Ishikawa (cell line): ENCODE measurements around the gene PRKCH.

Source experiments
- CEBPB ChIP-seq: IDR thresholded peaks from 2 replicates; pipeline ENCODE4 v1.6.1; 2012
- CREB1 ChIP-seq: IDR thresholded peaks from 2 replicates; pipeline ENCODE4 v1.6.1; 2012; ENCODE audit warnings: low read depth
- EGR1 ChIP-seq: IDR thresholded peaks from 2 replicates; pipeline ENCODE4 v1.6.1; 2012
- EP300 ChIP-seq: IDR thresholded peaks from 2 replicates; pipeline ENCODE4 v1.6.1; 2012; ENCODE audit warnings: borderline replicate concordance
- FOXM1 ChIP-seq: IDR thresholded peaks from 2 replicates; pipeline ENCODE4 v1.6.1; 2012; ENCODE audit warnings: low read depth, borderline replicate concordance
- NFIC ChIP-seq: IDR thresholded peaks from 2 replicates; pipeline ENCODE4 v1.6.1; 2012
- RAD21 ChIP-seq: IDR thresholded peaks from 2 replicates; pipeline ENCODE4 v1.6.1; 2012; ENCODE audit warnings: low read depth
- REST ChIP-seq: IDR thresholded peaks from 2 replicates; pipeline ENCODE4 v1.6.1; 2012; ENCODE audit warnings: low read depth, mild to moderate bottlenecking
- TAF1 ChIP-seq: IDR thresholded peaks from 2 replicates; pipeline ENCODE4 v1.6.1; 2012; ENCODE audit warnings: low read depth, mild to moderate bottlenecking
- TCF12 ChIP-seq: IDR thresholded peaks from 2 replicates; pipeline ENCODE4 v1.6.1; 2012; ENCODE audit warnings: low read depth
- TEAD4 ChIP-seq: IDR thresholded peaks from 2 replicates; pipeline ENCODE4 v1.6.1; 2012
- USF1 ChIP-seq: IDR thresholded peaks from 2 replicates; pipeline ENCODE4 v1.6.1; 2012
- YY1 ChIP-seq: IDR thresholded peaks from 2 replicates; pipeline ENCODE4 v1.6.1; 2012; ENCODE audit warnings: low read depth
- ZBTB7A ChIP-seq: IDR thresholded peaks from 2 replicates; pipeline ENCODE4 v1.6.1; 2012; ENCODE audit warnings: low read depth
- TF ChIP-seq, protein P1 (sequence below): IDR thresholded peaks from 2 replicates; pipeline ENCODE4 v1.6.1; 2012

PRKCH gene

GRCh38 chr14:61512026-61512834 is 190.9 kb downstream of the PRKCH start:
- TF ChIP-seq USF1 (peak; percentile 61), CREB1 (no peak)

DNA sequence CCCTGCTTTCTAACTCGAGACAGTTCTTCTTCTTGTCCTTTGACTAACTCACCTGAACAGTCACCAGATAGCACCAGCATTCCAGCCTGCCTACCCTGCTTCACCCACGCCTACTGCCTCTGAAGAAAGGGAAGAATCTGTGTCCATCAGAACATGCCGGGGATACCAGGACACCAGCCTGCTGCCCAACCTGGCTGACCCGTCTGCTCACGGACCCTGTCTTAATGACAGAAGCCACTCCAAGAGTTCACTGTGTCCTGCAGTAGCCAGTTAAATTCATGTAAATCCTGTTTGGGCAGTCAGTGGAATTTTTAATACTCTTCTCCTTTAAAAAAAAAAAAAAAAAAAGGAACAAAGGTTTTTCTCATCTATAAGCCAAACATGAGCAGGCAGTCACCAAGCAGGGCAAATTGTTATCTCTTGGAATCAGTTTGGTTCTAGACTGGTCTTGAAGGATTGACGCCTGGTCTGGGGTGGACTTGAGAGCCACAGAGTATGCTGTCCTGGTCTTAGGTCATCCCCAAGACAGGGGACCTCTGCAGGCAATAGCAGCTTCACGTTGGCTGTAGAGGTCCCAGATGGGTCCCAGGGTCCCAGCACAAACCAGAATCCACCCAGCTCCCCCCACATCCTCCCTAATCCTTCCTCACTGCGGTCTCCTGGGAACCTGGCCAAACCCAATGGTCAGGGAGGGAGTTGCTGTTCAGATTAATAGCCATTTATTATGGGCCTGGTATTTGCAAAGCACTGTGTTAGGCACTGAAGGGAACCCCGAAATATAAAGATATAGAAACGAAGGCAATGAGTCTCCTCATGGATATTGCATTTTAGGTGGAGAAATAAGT is 192.8 kb downstream of the PRKCH start:
- TF ChIP-seq USF1 = no peak

- TF ChIP-seq EP300 (no peak), ZBTB7A (no peak), EGR1 (no peak), RAD21 (no peak), FOXM1 (no peak), REST (no peak), NFIC (no peak), TAF1 (no peak), CREB1 (no peak), CEBPB (no peak), TCF12 (no peak), TEAD4 (no peak), USF1 (no peak), YY1 (no peak)
- TF ChIP-seq, protein P1, sequence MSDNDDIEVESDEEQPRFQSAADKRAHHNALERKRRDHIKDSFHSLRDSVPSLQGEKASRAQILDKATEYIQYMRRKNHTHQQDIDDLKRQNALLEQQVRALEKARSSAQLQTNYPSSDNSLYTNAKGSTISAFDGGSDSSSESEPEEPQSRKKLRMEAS = no peak
These were observed 193.5 kb downstream of the PRKCH start for GRCh38 chr14:61514927-61515326.

GRCh38 chr14:61515436-61516117 is 194.2 kb downstream of the PRKCH start:
- no peak for TF ChIP-seq CREB1
- no peak for TF ChIP-seq RAD21
- TF ChIP-seq USF1 = no peak
- no peak for TF ChIP-seq CEBPB
- no peak for TF ChIP-seq TAF1
- TF ChIP-seq ZBTB7A = no peak
- no peak for TF ChIP-seq NFIC
- TF ChIP-seq EP300 = no peak

DNA sequence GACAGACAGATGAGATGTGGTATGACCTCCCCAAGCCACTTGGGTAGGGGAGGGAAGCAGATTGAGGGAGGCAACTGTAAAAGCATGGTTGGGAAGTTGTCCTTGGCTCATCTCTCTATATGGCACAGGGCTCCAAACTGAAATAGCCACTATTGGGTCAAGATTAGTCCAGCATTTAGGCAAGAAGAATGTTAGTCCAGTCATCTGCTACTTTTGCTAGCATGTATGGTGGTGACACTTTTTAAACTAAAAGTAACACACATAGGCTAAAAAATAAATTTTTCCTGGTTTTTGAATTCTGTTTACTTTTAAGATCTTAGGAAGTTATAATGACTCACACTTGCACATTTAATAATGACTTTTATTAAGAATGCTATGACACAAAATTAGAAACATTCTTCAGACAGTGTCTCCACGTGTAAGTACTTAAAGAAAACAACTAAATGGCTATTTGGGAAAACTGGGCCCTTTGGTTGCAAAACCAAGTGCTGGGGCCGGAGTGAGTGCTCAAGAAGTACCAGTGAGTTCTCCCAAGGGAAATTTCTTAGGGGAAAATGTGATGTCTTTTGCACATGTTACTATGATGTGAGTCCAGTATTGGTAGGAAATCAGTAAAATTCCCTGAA is 194.9 kb downstream of the PRKCH start:
- TF ChIP-seq CREB1 = no peak
- no peak for TF ChIP-seq REST
- TF ChIP-seq CEBPB = no peak
- no peak for TF ChIP-seq EP300
- no peak for TF ChIP-seq NFIC
- no peak for TF ChIP-seq FOXM1
- no peak for TF ChIP-seq ZBTB7A
- no peak for TF ChIP-seq TCF12
- TF ChIP-seq RAD21 = no peak
- TF ChIP-seq EGR1 = no peak
- TF ChIP-seq TEAD4 = no peak
- TF ChIP-seq, protein P1 = no peak
- no peak for TF ChIP-seq TAF1
- TF ChIP-seq USF1 = no peak
- no peak for TF ChIP-seq YY1
